ENCODE measurements around the gene AGFG1.

- TF ChIP-seq CTCF (IDR thresholded peaks at IDR 0.05), result no peak
- no peak for TF ChIP-seq EZH2 (IDR thresholded peaks at IDR 0.05; ENCODE audit: borderline replicate concordance, insufficient read depth, low read depth, low read length, poor library complexity, severe bottlenecking)
Observed at GRCh38 chr2:227462972-227463931, 8.7 kb upstream of the AGFG1 start.

All from B cell (primary cell).